Measurements from ENCODE around the gene ZFYVE28. TPM values are rescaled to one million over a fixed set of nuclear protein-coding genes. Genes with fewer than 3 reads are reported as not detected.
A peak's percentile ranks its signal among the peaks of the same experiment; 100 is the strongest.

Gene ZFYVE28
- total RNA-seq, 1 experiment from 2014 or later: 0.82 TPM

DNA sequence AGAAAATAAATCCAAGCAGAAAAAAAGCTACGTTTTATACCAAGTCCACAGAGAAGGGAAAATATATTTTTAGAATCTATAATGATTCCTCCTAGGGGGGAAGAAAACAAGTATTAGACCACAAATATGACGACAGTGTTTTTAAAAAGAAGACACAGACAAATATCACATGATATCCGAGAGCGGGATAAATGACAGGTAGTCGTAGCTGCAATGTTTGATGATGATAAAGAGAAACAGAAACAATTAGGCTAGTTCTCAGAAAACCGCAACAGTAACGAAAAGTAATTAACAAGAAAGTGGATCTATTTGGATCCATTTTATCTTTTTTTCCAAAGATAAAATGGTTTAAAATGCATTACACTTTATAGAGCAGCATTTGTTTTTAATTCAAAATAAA, 177.4 kb downstream of the ZFYVE28 start:
- DNase-seq: no peak
- BruUV-seq (replicated peaks): no TSS peak
- Mint-ChIP-seq H3K27ac (ENCODE audit: unreplicated experiment) (peak overlapping the region; percentile 4), H3K36me3 (ENCODE audit: insufficient read depth, unreplicated experiment) (peaks cover 4% of the 10 kb centered on the region), H3K27me3 (ENCODE audit: insufficient read depth, unreplicated experiment) (no peaks in the 10 kb centered on the region), H3K4me1 (ENCODE audit: low read depth, unreplicated experiment) (peaks cover 23% of the 10 kb centered on the region), H3K4me3 (ENCODE audit: unreplicated experiment) (peak overlapping the region; percentile 77), H3K9me3 (ENCODE audit: unreplicated experiment) (no peaks in the 10 kb centered on the region)
- peaks cover 14% of the 10 kb centered on the region; the same call in 1 of the 2 replicates for H3K4me1 ChIP-seq
- H3K27me3 ChIP-seq (replicated peaks; ENCODE audit: control insufficient read depth, insufficient read depth, low read length): no peaks in the 10 kb centered on the region
- intact Hi-C loops (cut with micrococcal nuclease; ENCODE audit: unreplicated experiment): loop anchor here (5.0 to 10.0 kb wide), 2 partner anchors 114 to 221 kb away; no protein-coding TSS in a partner anchor
- peak overlapping the region; percentile 90 for H3K4me3 ChIP-seq (ENCODE audit: low read depth, low read length)
- H3K9me3 ChIP-seq: no peaks in the 10 kb centered on the region
- POLR2A ChIA-PET: interaction anchor here (2.1 kb wide), 1 partner anchor 21 kb away, joined by 14 read pairs; the partner anchor contains the start of gene MXD4
- no peak for TF ChIP-seq CTCF (IDR thresholded peaks at IDR 0.05; ENCODE audit: insufficient read depth in 1 of 2, low read depth in 1 of 2, low read length in 1 of 2, severe bottlenecking in 1 of 2, unreplicated experiment in 1 of 2)
- H3K36me3 ChIP-seq (ENCODE audit: control insufficient read depth, insufficient read depth, low read length): no peaks in the 10 kb centered on the region
- CTCF ChIA-PET: interaction anchor here (1.1 to 1.4 kb wide), 2 partner anchors 21 to 200 kb away, joined by 3 to 8 read pairs; no protein-coding TSS in a partner anchor

DNA sequence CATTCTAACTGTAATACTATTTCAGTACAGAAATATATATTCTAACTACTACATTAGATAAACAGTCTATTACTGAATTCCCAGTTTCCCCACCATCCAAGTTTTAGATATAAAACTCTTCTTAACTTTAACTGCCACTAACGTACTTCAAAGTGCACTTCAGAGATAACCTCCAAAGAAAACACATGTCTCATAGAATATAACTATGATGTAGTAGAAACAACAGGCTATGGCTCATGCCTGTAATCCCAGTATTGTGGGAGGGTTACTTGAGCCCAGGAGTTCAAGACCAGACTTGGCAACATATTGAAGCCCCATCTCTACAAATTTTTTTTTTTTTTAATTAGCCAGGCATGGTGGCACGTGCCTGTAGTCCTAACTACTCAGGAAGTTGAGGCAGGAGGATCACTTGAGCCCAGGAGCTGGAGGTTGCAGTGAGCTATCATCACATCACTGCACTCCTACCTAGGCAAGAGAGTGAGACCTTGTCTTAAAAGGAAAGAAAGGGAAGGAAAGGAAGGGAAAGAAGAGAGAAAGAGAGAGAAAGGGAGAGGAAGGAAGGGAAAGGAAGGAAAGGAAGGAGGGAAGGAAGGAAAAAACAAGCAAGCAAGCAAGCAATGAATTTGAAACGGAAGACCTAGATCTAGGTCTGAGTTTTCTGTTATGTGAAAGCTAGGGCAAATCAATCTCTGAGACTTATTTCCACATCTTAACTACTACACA, 181.3 kb downstream of the ZFYVE28 start:
- no peak for DNase-seq
- H3K9me3 Mint-ChIP-seq (ENCODE audit: unreplicated experiment): no peaks in the 10 kb centered on the region
- H3K4me1 Mint-ChIP-seq (ENCODE audit: low read depth, unreplicated experiment): peaks cover 16% of the 10 kb centered on the region
- no peak for TF ChIP-seq CTCF (IDR thresholded peaks at IDR 0.05; ENCODE audit: insufficient read depth in 1 of 2, low read depth in 1 of 2, low read length in 1 of 2, severe bottlenecking in 1 of 2, unreplicated experiment in 1 of 2)
- peaks cover 16% of the 10 kb centered on the region for H3K36me3 Mint-ChIP-seq (ENCODE audit: insufficient read depth, unreplicated experiment)
- H3K4me3 Mint-ChIP-seq (ENCODE audit: unreplicated experiment): no peak overlapping the region
- Histone ChIP-seq H3K4me3 (ENCODE audit: low read depth, low read length) (no peak overlapping the region), H3K36me3 (ENCODE audit: control insufficient read depth, insufficient read depth, low read length) (peaks cover 1% of the 10 kb centered on the region), H3K9me3 (no peaks in the 10 kb centered on the region), H3K27me3 (replicated peaks; ENCODE audit: control insufficient read depth, insufficient read depth, low read length) (no peaks in the 10 kb centered on the region), H3K4me1 (peaks cover 14% of the 10 kb centered on the region; the same call in 1 of the 2 replicates)
- H3K27ac Mint-ChIP-seq (ENCODE audit: unreplicated experiment): no peak overlapping the region
- ChIA-PET POLR2A (no interaction called here), CTCF (no interaction called here)
- intact Hi-C loops (cut with micrococcal nuclease; ENCODE audit: unreplicated experiment): no loop called here
- no peaks in the 10 kb centered on the region for H3K27me3 Mint-ChIP-seq (ENCODE audit: insufficient read depth, unreplicated experiment)
- BruUV-seq (replicated peaks): no TSS peak

DNA sequence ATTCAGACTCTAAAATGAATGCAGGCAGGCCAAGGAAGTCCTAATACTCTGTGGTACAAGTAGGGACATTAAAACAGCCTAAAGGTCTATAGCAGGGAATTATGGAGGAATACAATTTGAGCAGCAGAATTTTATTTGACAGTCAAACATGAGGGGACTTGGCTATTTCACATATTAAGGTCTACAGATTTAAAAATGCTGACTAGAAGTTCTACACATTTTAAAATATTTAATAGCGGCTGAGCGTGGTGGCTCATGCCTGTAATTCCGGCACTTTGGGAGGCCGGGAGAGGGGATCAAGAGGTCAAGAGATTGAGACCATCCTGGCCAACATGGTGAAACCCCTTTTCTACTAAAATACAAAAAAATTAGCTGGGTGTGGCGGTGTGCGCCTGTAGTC, 187.4 kb downstream of the ZFYVE28 start:
- Histone ChIP-seq H3K4me1 (no peaks in the 10 kb centered on the region), H3K9me3 (no peaks in the 10 kb centered on the region), H3K4me3 (ENCODE audit: low read depth, low read length) (no peak overlapping the region), H3K36me3 (ENCODE audit: control insufficient read depth, insufficient read depth, low read length) (peaks cover 1% of the 10 kb centered on the region), H3K27me3 (replicated peaks; ENCODE audit: control insufficient read depth, insufficient read depth, low read length) (no peaks in the 10 kb centered on the region)
- no peak for TF ChIP-seq CTCF (IDR thresholded peaks at IDR 0.05; ENCODE audit: insufficient read depth in 1 of 2, low read depth in 1 of 2, low read length in 1 of 2, severe bottlenecking in 1 of 2, unreplicated experiment in 1 of 2)
- no peaks in the 10 kb centered on the region for H3K4me1 Mint-ChIP-seq (ENCODE audit: low read depth, unreplicated experiment)
- H3K9me3 Mint-ChIP-seq (ENCODE audit: unreplicated experiment): no peaks in the 10 kb centered on the region
- DNase-seq: no peak
- peaks cover 22% of the 10 kb centered on the region for H3K36me3 Mint-ChIP-seq (ENCODE audit: insufficient read depth, unreplicated experiment)
- POLR2A ChIA-PET: no interaction called here
- intact Hi-C loops (cut with micrococcal nuclease; ENCODE audit: unreplicated experiment): no loop called here
- H3K4me3 Mint-ChIP-seq (ENCODE audit: unreplicated experiment): no peak overlapping the region
- H3K27ac Mint-ChIP-seq (ENCODE audit: unreplicated experiment): no peak overlapping the region
- CTCF ChIA-PET: no interaction called here
- no TSS peak for BruUV-seq (replicated peaks)
- H3K27me3 Mint-ChIP-seq (ENCODE audit: insufficient read depth, unreplicated experiment): no peaks in the 10 kb centered on the region

Data from Caco-2 (cell line).